Memory B cell (primary cell): Measurements from ENCODE around the gene TRIM14.
"Not testable (repeated sequence)": the region's sequence is repeated elsewhere in the genome, so short reads cannot be mapped to it uniquely, and the experiment has no call there.

Experiments
- ATAC-seq: fragments of 150-1000 bp; cut with Tn5 transposase; 2 replicates; pipeline ENCODE4 v1.10.0; 2021; ENCODE audit warnings: low read depth, mild to moderate bottlenecking, moderate library complexity
- DNase-seq, 2 donors: peaks; one replicate each; pipeline ENCODE4 v3.0.0; 2022; ENCODE audit warnings: low spot score in 2 of 2
- H3K27ac Mint-ChIP-seq: one replicate; pipeline ENCODE4 v1.8.0; 2022; ENCODE audit warnings: mild to moderate bottlenecking, moderate library complexity, mixed read lengths
- H3K27me3 Mint-ChIP-seq: one replicate; pipeline ENCODE4 v1.8.0; 2022; ENCODE audit warnings: mixed read lengths
- H3K36me3 Mint-ChIP-seq: one replicate; pipeline ENCODE4 v1.8.0; 2022; ENCODE audit warnings: mild to moderate bottlenecking, mixed read lengths
- H3K4me1 Mint-ChIP-seq: one replicate; pipeline ENCODE4 v1.8.0; 2022; ENCODE audit warnings: mixed read lengths
- H3K4me3 Mint-ChIP-seq: one replicate; pipeline ENCODE4 v1.8.0; 2022; ENCODE audit warnings: mild to moderate bottlenecking, moderate library complexity, mixed read lengths
- H3K9me3 Mint-ChIP-seq: one replicate; pipeline ENCODE4 v1.8.0; 2022; ENCODE audit warnings: mixed read lengths

Gene TRIM14

GRCh38 chr9:98078895-98079294, 40.1 kb downstream of the TRIM14 start:
- Mint-ChIP-seq H3K4me1 (peaks cover 16% of the 10 kb centered on the region), H3K27me3 (no peaks in the 10 kb centered on the region)

GRCh38 chr9:98076514-98076890, 42.5 kb downstream of the TRIM14 start:
- not testable (repeated sequence) for H3K9me3 Mint-ChIP-seq, H3K4me1 Mint-ChIP-seq, H3K27ac Mint-ChIP-seq, H3K36me3 Mint-ChIP-seq, ATAC-seq, H3K4me3 Mint-ChIP-seq, H3K27me3 Mint-ChIP-seq, DNase-seq

More at GRCh38 chr9:98078895-98079294, 40.1 kb downstream of the TRIM14 start:
- DNase-seq = no peak
- H3K27ac Mint-ChIP-seq = peak overlapping the region; percentile 25
- H3K4me3 Mint-ChIP-seq = no peak overlapping the region
- H3K9me3 Mint-ChIP-seq = no peaks in the 10 kb centered on the region
- ATAC-seq = no peak
- peaks cover 20% of the 10 kb centered on the region for H3K36me3 Mint-ChIP-seq

- H3K4me3 Mint-ChIP-seq = peak overlapping the region; percentile 22
- ATAC-seq (no peak), DNase-seq (no peak)
- H3K4me1 Mint-ChIP-seq = peaks cover 10% of the 10 kb centered on the region
- H3K27ac Mint-ChIP-seq = peak overlapping the region; percentile 62
- peaks cover 9% of the 10 kb centered on the region for H3K36me3 Mint-ChIP-seq
- H3K9me3 Mint-ChIP-seq = no peaks in the 10 kb centered on the region
- H3K27me3 Mint-ChIP-seq = no peaks in the 10 kb centered on the region
Observed at GRCh38 chr9:98075332-98075805, 43.7 kb downstream of the TRIM14 start.

- peak; percentile 65 to 72 for DNase-seq
- peak overlapping the region; percentile 62 for H3K27ac Mint-ChIP-seq
- H3K27me3 Mint-ChIP-seq = no peaks in the 10 kb centered on the region
- no peaks in the 10 kb centered on the region for H3K9me3 Mint-ChIP-seq
- H3K4me1 Mint-ChIP-seq = peaks cover 10% of the 10 kb centered on the region
- H3K36me3 Mint-ChIP-seq = peaks cover 8% of the 10 kb centered on the region
- peak; percentile 64 for ATAC-seq
- no peak overlapping the region for H3K4me3 Mint-ChIP-seq
Observed at GRCh38 chr9:98074115-98074990, 44.7 kb downstream of the TRIM14 start.

- ATAC-seq (no peak), DNase-seq (no peak)
- Mint-ChIP-seq H3K27ac (no peak overlapping the region), H3K27me3 (no peaks in the 10 kb centered on the region), H3K36me3 (no peaks in the 10 kb centered on the region), H3K4me1 (peaks cover 10% of the 10 kb centered on the region), H3K4me3 (no peak overlapping the region), H3K9me3 (no peaks in the 10 kb centered on the region)
Observed at GRCh38 chr9:98071737-98072136, 47.3 kb downstream of the TRIM14 start.

GRCh38 chr9:98070704-98071103, 48.3 kb downstream of the TRIM14 start:
- Mint-ChIP-seq H3K36me3 (no peaks in the 10 kb centered on the region), H3K4me3 (no peak overlapping the region), H3K27ac (no peak overlapping the region), H3K27me3 (no peaks in the 10 kb centered on the region), H3K9me3 (no peaks in the 10 kb centered on the region), H3K4me1 (peaks cover 13% of the 10 kb centered on the region)
- DNase-seq = no peak
- ATAC-seq = no peak

- H3K27ac Mint-ChIP-seq = no peak overlapping the region
- DNase-seq (no peak), ATAC-seq (no peak)
- H3K9me3 Mint-ChIP-seq = no peaks in the 10 kb centered on the region
- no peaks in the 10 kb centered on the region for H3K36me3 Mint-ChIP-seq
- H3K4me3 Mint-ChIP-seq = no peak overlapping the region
- H3K27me3 Mint-ChIP-seq = no peaks in the 10 kb centered on the region
- H3K4me1 Mint-ChIP-seq = peaks cover 6% of the 10 kb centered on the region
Observed at GRCh38 chr9:98069551-98069950, 49.5 kb downstream of the TRIM14 start.

- no peaks in the 10 kb centered on the region for H3K9me3 Mint-ChIP-seq
- no peak overlapping the region for H3K27ac Mint-ChIP-seq
- H3K4me1 Mint-ChIP-seq = peaks cover 3% of the 10 kb centered on the region
- no peaks in the 10 kb centered on the region for H3K27me3 Mint-ChIP-seq
- H3K36me3 Mint-ChIP-seq = peaks cover 2% of the 10 kb centered on the region
- DNase-seq (no peak), ATAC-seq (no peak)
- no peak overlapping the region for H3K4me3 Mint-ChIP-seq
Observed at GRCh38 chr9:98067184-98067583, 51.8 kb downstream of the TRIM14 start.

GRCh38 chr9:98066235-98066634, 52.8 kb downstream of the TRIM14 start:
- Mint-ChIP-seq H3K27me3 (no peaks in the 10 kb centered on the region), H3K4me3 (no peak overlapping the region), H3K27ac (no peak overlapping the region), H3K4me1 (peaks cover 3% of the 10 kb centered on the region), H3K9me3 (no peaks in the 10 kb centered on the region), H3K36me3 (peaks cover 2% of the 10 kb centered on the region)
- DNase-seq = no peak
- no peak for ATAC-seq

- Mint-ChIP-seq H3K9me3 (no peaks in the 10 kb centered on the region), H3K4me1 (peaks cover 3% of the 10 kb centered on the region), H3K36me3 (peaks cover 6% of the 10 kb centered on the region), H3K27ac (no peak overlapping the region), H3K27me3 (no peaks in the 10 kb centered on the region), H3K4me3 (no peak overlapping the region)
- no peak for ATAC-seq
- no peak for DNase-seq
Observed at GRCh38 chr9:98064623-98065392, 54.2 kb downstream of the TRIM14 start.

GRCh38 chr9:98062161-98062560, 56.9 kb downstream of the TRIM14 start:
- H3K36me3 Mint-ChIP-seq = peaks cover 6% of the 10 kb centered on the region

GRCh38 chr9:98057138-98057799, 61.8 kb downstream of the TRIM14 start:
- peaks cover 4% of the 10 kb centered on the region for H3K36me3 Mint-ChIP-seq
- H3K27me3 Mint-ChIP-seq = no peaks in the 10 kb centered on the region
- ATAC-seq (no peak), DNase-seq (no peak)
- H3K4me3 Mint-ChIP-seq = peak overlapping the region; percentile 91
- H3K9me3 Mint-ChIP-seq = no peaks in the 10 kb centered on the region
- H3K27ac Mint-ChIP-seq = peak overlapping the region; percentile 89
- H3K4me1 Mint-ChIP-seq = peaks cover 11% of the 10 kb centered on the region

More at GRCh38 chr9:98062161-98062560, 56.9 kb downstream of the TRIM14 start:
- no peaks in the 10 kb centered on the region for H3K9me3 Mint-ChIP-seq
- H3K27ac Mint-ChIP-seq = peak overlapping the region; percentile 20
- ATAC-seq (no peak), DNase-seq (no peak)
- no peaks in the 10 kb centered on the region for H3K27me3 Mint-ChIP-seq
- H3K4me3 Mint-ChIP-seq = no peak overlapping the region
- H3K4me1 Mint-ChIP-seq = peaks cover 8% of the 10 kb centered on the region

GRCh38 chr9:98056269-98057137, 62.5 kb downstream of the TRIM14 start, which contains the start of gene NANS:
Gene NANS (plus strand): TSS chr9:98056732. CDS start chr9:98056809, 77 bp downstream.
- Mint-ChIP-seq H3K4me1 (peaks cover 11% of the 10 kb centered on the region), H3K9me3 (no peaks in the 10 kb centered on the region), H3K27ac (peak within 1 kb of the TSS; percentile 89), H3K4me3 (peak within 1 kb of the TSS; percentile 91), H3K36me3 (peaks cover 4% of the 10 kb centered on the region), H3K27me3 (no peaks in the 10 kb centered on the region)
- peak; percentile 94 for ATAC-seq
- peak; percentile 85 to 86 for DNase-seq
